ENCODE measurements around the gene TNKS1BP1. TPM values are rescaled to one million over a fixed set of nuclear protein-coding genes. Genes with fewer than 3 reads are reported as not detected.

TNKS1BP1 gene
- total and polyA plus RNA-seq, 2 of the 8 experiments (the other 6 are each of a cell fraction or from before 2014, with no cell fraction given): 50.0 to 122 TPM

- ChIA-PET CTCF (ENCODE audit: partially characterized antibody) (interaction anchor here (1.6 to 4.7 kb wide), 2 partner anchors 11 to 16 kb away, joined by 6 to 27 read pairs; no protein-coding TSS in a partner anchor), POLR2A (ENCODE audit: partially characterized antibody) (interaction anchor here (1.2 kb wide), 1 partner anchor 28 kb away, joined by 4 read pairs; no protein-coding TSS in a partner anchor)
- Histone ChIP-seq H2AFZ (ENCODE audit: low read length) (no peak overlapping the region), H3K23me2 (ENCODE audit: low read depth, low read length) (no peaks in the 10 kb centered on the region), H3K79me2 (ENCODE audit: control insufficient read depth in 1 of 2, insufficient read depth in 2 of 2, low read length in 2 of 2) (no peaks in the 10 kb centered on the region), H3K36me3 (ENCODE audit: control insufficient read depth in 2 of 4, insufficient read depth in 4 of 4, low read length in 3 of 4) (0 out of 8 replicates have a peak, but pooled peaks cover 0 to 3% (median 0%) of the 10 kb centered on the region in 4 experiments), H2BK120ac (replicated peaks; ENCODE audit: low read depth, low read length) (no peak overlapping the region), H3K4ac (replicated peaks; ENCODE audit: insufficient read length, low read depth, low read length) (no peak overlapping the region), H3K14ac (ENCODE audit: insufficient read length) (no peak overlapping the region), H3K27ac (ENCODE audit: low read depth, low read length) (no peak overlapping the region), H4K91ac (replicated peaks; ENCODE audit: insufficient read length, low read length) (no peak overlapping the region), H2BK5ac (ENCODE audit: low read depth, low read length) (no peak overlapping the region), H3K79me1 (ENCODE audit: low read depth, low read length) (no peaks in the 10 kb centered on the region), H3K9ac (replicated peaks in 1 of 4; ENCODE audit: extremely low read depth in 1 of 4, low read depth in 3 of 4, low read length in 3 of 4) (no peak overlapping the region), H3K4me2 (ENCODE audit: insufficient read depth in 1 of 2, low read depth in 2 of 2, low read length in 2 of 2) (no peak overlapping the region), H4K20me1 (replicated peaks in 1 of 2; ENCODE audit: control insufficient read depth in 1 of 2, insufficient read depth in 2 of 2, low read length in 2 of 2) (no peaks in the 10 kb centered on the region), H3K56ac (replicated peaks; ENCODE audit: insufficient read length, low read depth, low read length) (no peak overlapping the region), H2BK15ac (ENCODE audit: low read length) (no peak overlapping the region), H3K18ac (ENCODE audit: extremely low read depth, low read length) (no peak overlapping the region), H2BK12ac (ENCODE audit: low read depth, low read length) (no peak overlapping the region), H3K27me3 (replicated peaks in 1 of 4; ENCODE audit: control insufficient read depth in 3 of 4, extremely low read depth in 1 of 4, insufficient read depth in 3 of 4, low read length in 3 of 4) (no peaks in the 10 kb centered on the region), H3K23ac (ENCODE audit: insufficient read length) (no peak overlapping the region), H2BK20ac (ENCODE audit: low read length) (no peak overlapping the region), H3K4me1 (replicated peaks in 1 of 4; ENCODE audit: control insufficient read depth in 3 of 4, insufficient read depth in 4 of 4, low read length in 3 of 4) (peaks cover 0 to 4% (median 0%) of the 10 kb centered on the region in 4 experiments; a peak in 3 of 7 replicates), H2AK5ac (ENCODE audit: low read depth, low read length) (no peak overlapping the region), H4K5ac (ENCODE audit: insufficient read length, low read depth, low read length) (no peak overlapping the region), H3K9me3 (ENCODE audit: insufficient read depth in 2 of 2, low read depth in 1 of 2, low read length in 1 of 2) (peaks cover 4 to 11% of the 10 kb centered on the region in 2 experiments; a peak in 1 of 4 replicates), H4K8ac (ENCODE audit: extremely low read depth, insufficient read depth, low read length) (no peak overlapping the region), H3K4me3 (ENCODE audit: extremely low read depth in 1 of 4, insufficient read depth in 2 of 4, low read depth in 3 of 4, low read length in 4 of 4) (no peak overlapping the region)
- no peak for TF ChIP-seq POLR2A (IDR thresholded peaks at IDR 0.05; ENCODE audit: control extremely low read depth in 1 of 2, low read depth in 2 of 2, low read length in 2 of 2)
- FAIRE-seq: no peak
- no peak for DNase-seq (ENCODE audit: low read depth in 1 of 2, low spot score in 2 of 2)
Measured at GRCh38 chr11:57266157-57266556, 58.6 kb downstream of the TNKS1BP1 start.
